HG02763 (cell line): ENCODE results near the gene FOXP4.

Source experiments
- ATAC-seq: cut with Tn5 transposase; IDR thresholded peaks from one replicate; pipeline ENCODE4 v1.9.1; 2021; ENCODE audit warnings: mild to moderate bottlenecking, moderate library complexity; ENCODE audit not compliant: unreplicated experiment

FOXP4 gene

GRCh38 chr6:41622206-41622988 is 76.2 kb downstream of the FOXP4 start:
- ATAC-seq = no peak

- no peak for ATAC-seq
Measured at GRCh38 chr6:41623330-41623729, 77.1 kb downstream of the FOXP4 start.

GRCh38 chr6:41624621-41625380 is 78.6 kb downstream of the FOXP4 start:
- ATAC-seq = no peak

- ATAC-seq = no peak
Measured at GRCh38 chr6:41625442-41625841, 79.3 kb downstream of the FOXP4 start.

- ATAC-seq = no peak
Measured at GRCh38 chr6:41626022-41626421, 79.8 kb downstream of the FOXP4 start.

- ATAC-seq = no peak
Measured at GRCh38 chr6:41626917-41627316, 80.7 kb downstream of the FOXP4 start.

GRCh38 chr6:41629128-41629527 is 82.9 kb downstream of the FOXP4 start:
- ATAC-seq = no peak

- no peak for ATAC-seq
Measured at GRCh38 chr6:41630069-41630468, 83.9 kb downstream of the FOXP4 start.

- ATAC-seq = no peak
Measured at GRCh38 chr6:41630946-41631345, 84.8 kb downstream of the FOXP4 start.

GRCh38 chr6:41633056-41633634 is 87.0 kb downstream of the FOXP4 start:
- no peak for ATAC-seq

GRCh38 chr6:41634657-41635056 is 88.5 kb downstream of the FOXP4 start:
- no peak for ATAC-seq

GRCh38 chr6:41635365-41635764 is 89.2 kb downstream of the FOXP4 start:
- no peak for ATAC-seq

- no peak for ATAC-seq
Measured at GRCh38 chr6:41636833-41637193, 90.6 kb downstream of the FOXP4 start.

GRCh38 chr6:41637194-41638001 is 91.2 kb downstream of the FOXP4 start:
- ATAC-seq = no peak

GRCh38 chr6:41638002-41638934 is 92.1 kb downstream of the FOXP4 start, which contains the start of gene MDFI:
MDFI (plus strand) TSS chr6:41638468; CDS start chr6:41638750, 282 bp downstream.
- ATAC-seq = no peak

- no peak for ATAC-seq
Measured at GRCh38 chr6:41638935-41639808, 93.0 kb downstream of the FOXP4 start.

GRCh38 chr6:41639809-41640371 is 93.7 kb downstream of the FOXP4 start:
- no peak for ATAC-seq

GRCh38 chr6:41640426-41640825 is 94.2 kb downstream of the FOXP4 start:
- ATAC-seq = no peak
